ENCODE measurements around the gene MMP20. TPM values are rescaled to one million over a fixed set of nuclear protein-coding genes. Genes with fewer than 3 reads are reported as not detected.

MMP20 gene
- total RNA-seq, 2 experiments from 2014 or later: not detected

DNA sequence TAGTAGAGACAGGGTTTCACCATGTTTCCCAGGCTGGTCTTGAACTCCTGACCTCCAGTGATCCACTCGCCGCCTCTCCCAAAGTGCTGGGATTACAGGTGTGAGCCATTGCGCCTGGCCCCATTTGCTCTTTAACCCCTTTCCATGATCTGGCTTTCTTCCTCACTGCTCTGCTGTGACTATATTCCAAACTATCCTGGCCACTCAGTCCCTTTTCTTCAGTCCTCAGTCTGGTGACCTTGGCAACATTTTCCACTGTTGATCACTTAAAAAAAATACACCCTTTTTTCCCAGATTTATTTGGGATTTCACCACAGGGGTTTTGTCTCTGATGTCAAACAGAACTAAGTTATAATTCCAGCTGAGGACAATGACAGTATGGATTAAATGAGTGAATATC, 24.5 kb downstream of the MMP20 start:
- peaks cover 26% of the 10 kb centered on the region for H3K4me1 Mint-ChIP-seq (ENCODE audit: low read depth)

DNA sequence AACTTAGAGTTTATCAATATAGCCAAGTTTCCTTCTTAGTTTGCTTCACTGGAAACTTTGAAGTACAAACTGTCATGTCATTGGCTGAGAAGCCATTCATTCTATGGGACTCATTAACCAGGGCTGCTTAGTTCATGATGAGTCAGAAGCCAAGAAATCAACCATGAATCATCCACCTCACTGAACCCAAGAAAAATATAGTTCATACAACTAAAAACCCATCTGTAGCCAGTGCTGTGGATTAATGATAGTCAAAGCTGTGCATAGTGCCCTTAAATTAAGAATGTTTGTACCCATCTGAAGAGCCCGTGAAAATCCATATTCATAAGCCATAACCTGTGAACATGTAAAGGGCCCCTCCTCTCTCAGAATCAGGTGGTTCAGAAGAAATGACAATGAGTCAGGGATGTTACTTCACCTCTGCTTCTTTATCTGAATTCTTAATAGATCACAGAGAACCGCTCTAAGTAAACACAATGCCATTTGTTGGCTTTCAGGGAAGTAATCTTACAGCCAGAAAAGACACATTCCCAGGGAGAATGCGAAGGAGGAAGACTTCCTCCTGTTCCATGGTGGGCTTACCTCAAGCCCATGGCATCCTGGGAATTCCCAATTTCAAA, 25.4 kb downstream of the MMP20 start:
- POLR2A ChIA-PET: no interaction called here
- H3K27ac Mint-ChIP-seq: peak overlapping the region; percentile 48
- intact Hi-C loops (cut with micrococcal nuclease): loop anchor here (5.0 kb wide), 1 partner anchor 37 kb away; no protein-coding TSS in a partner anchor
- TF ChIP-seq, protein P1, sequence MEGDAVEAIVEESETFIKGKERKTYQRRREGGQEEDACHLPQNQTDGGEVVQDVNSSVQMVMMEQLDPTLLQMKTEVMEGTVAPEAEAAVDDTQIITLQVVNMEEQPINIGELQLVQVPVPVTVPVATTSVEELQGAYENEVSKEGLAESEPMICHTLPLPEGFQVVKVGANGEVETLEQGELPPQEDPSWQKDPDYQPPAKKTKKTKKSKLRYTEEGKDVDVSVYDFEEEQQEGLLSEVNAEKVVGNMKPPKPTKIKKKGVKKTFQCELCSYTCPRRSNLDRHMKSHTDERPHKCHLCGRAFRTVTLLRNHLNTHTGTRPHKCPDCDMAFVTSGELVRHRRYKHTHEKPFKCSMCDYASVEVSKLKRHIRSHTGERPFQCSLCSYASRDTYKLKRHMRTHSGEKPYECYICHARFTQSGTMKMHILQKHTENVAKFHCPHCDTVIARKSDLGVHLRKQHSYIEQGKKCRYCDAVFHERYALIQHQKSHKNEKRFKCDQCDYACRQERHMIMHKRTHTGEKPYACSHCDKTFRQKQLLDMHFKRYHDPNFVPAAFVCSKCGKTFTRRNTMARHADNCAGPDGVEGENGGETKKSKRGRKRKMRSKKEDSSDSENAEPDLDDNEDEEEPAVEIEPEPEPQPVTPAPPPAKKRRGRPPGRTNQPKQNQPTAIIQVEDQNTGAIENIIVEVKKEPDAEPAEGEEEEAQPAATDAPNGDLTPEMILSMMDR (IDR thresholded peaks at IDR 0.05): no peak
- H3K4me3 Mint-ChIP-seq: no peak overlapping the region
- DNase-seq: peak; percentile 38
- H3K36me3 Mint-ChIP-seq (ENCODE audit: low read depth): no peaks in the 10 kb centered on the region
- H3K27me3 Mint-ChIP-seq: no peaks in the 10 kb centered on the region
- H3K4me1 Mint-ChIP-seq (ENCODE audit: low read depth): peaks cover 26% of the 10 kb centered on the region
- CTCF ChIA-PET: interaction anchor here (1.0 kb wide), 1 partner anchor 13 kb away, joined by 6 read pairs; no protein-coding TSS in a partner anchor
- peak; percentile 97 for ATAC-seq
- H3K9me3 Mint-ChIP-seq: no peaks in the 10 kb centered on the region

More for the DNA sequence above, 24.5 kb downstream of the MMP20 start:
- TF ChIP-seq, protein P1 (IDR thresholded peaks at IDR 0.05): no peak
- ChIA-PET CTCF (interaction anchor here (1.0 kb wide), 1 partner anchor 13 kb away, joined by 6 read pairs; no protein-coding TSS in a partner anchor), POLR2A (no interaction called here)
- no peaks in the 10 kb centered on the region for H3K27me3 Mint-ChIP-seq
- no peak for DNase-seq
- ATAC-seq: no peak
- no peaks in the 10 kb centered on the region for H3K9me3 Mint-ChIP-seq
- intact Hi-C loops (cut with micrococcal nuclease): no loop called here
- H3K36me3 Mint-ChIP-seq (ENCODE audit: low read depth): no peaks in the 10 kb centered on the region
- no peak overlapping the region for H3K27ac Mint-ChIP-seq
- H3K4me3 Mint-ChIP-seq: no peak overlapping the region

DNA sequence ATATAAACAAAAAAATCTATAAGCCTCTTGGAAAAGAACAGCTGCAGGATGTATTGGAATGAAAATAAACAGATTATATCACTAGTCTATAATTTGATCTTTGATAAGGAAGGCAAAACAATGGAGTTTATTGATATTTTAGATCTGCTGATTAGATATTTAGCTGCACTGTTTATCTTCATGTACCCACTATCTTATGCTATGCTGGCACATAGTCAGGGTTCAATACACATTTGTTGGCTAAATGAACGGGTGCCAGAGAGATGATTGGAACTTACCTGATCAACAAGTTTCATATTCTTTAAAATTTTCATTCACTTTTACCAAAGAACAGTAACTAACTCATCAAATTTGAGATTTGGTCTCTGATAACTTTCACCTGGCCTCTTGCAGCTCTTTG, 26.9 kb downstream of the MMP20 start:
- Mint-ChIP-seq H3K27me3 (no peaks in the 10 kb centered on the region), H3K27ac (no peak overlapping the region), H3K4me3 (no peak overlapping the region), H3K4me1 (ENCODE audit: low read depth) (peaks cover 26% of the 10 kb centered on the region), H3K9me3 (no peaks in the 10 kb centered on the region), H3K36me3 (ENCODE audit: low read depth) (no peaks in the 10 kb centered on the region)
- ATAC-seq (no peak), DNase-seq (no peak)
- CTCF ChIA-PET: interaction anchor here (0.6 to 2.2 kb wide), 5 partner anchors 15 to 1371 kb away, joined by 3 to 11 read pairs (median 4); no protein-coding TSS in a partner anchor
- intact Hi-C loops (cut with micrococcal nuclease): loop anchor here (5.0 kb wide), 1 partner anchor 36 kb away; no protein-coding TSS in a partner anchor
- TF ChIP-seq, protein P1 (IDR thresholded peaks at IDR 0.05): no peak
- POLR2A ChIA-PET: no interaction called here

DNA sequence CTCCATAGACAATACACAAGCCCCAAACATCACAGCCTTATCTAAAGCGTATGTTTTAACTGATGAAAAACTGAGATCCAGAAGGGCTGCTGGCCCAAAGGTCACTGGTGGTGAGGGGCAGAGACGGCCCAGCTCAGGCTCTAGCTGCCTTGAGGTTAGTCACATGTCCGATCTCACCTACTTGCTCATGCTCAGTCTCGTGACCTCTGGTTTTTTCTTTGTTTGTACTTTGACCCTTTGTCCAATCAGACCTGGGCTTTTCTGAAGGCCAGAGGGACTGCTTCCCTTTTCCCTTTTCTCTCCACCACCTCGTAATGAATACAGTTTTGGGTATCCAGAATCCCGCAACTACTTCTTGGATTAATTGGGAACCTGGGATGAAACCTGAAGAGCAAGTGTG, 28.6 kb downstream of the MMP20 start:
- Mint-ChIP-seq H3K36me3 (ENCODE audit: low read depth) (no peaks in the 10 kb centered on the region), H3K4me1 (ENCODE audit: low read depth) (peaks cover 25% of the 10 kb centered on the region), H3K9me3 (no peaks in the 10 kb centered on the region), H3K27ac (no peak overlapping the region), H3K4me3 (no peak overlapping the region), H3K27me3 (no peaks in the 10 kb centered on the region)
- DNase-seq (no peak), ATAC-seq (no peak)
- CTCF ChIA-PET: interaction anchor here (1.9 to 2.2 kb wide), 3 partner anchors 14 to 255 kb away, joined by 4 to 11 read pairs (median 7); no protein-coding TSS in a partner anchor
- intact Hi-C loops (cut with micrococcal nuclease): loop anchor here (5.0 kb wide), 1 partner anchor 34 kb away; no protein-coding TSS in a partner anchor
- TF ChIP-seq, protein P1 (IDR thresholded peaks at IDR 0.05): no peak
- POLR2A ChIA-PET: no interaction called here
